Activated naive CD8-positive, alpha-beta T cell (primary cell): ENCODE measurements around the gene SLC23A3.
"Not testable (repeated sequence)": the region's sequence is repeated elsewhere in the genome, so short reads cannot be mapped to it uniquely, and the experiment has no call there.

Source experiments
- H3K27ac Mint-ChIP-seq: one replicate; pipeline ENCODE4 v1.8.0; 2021; ENCODE audit warnings: mixed read lengths
- H3K27me3 Mint-ChIP-seq: one replicate; pipeline ENCODE4 v1.8.0; 2021; ENCODE audit warnings: mixed read lengths
- H3K36me3 Mint-ChIP-seq: one replicate; pipeline ENCODE4 v1.8.0; 2021; ENCODE audit warnings: mixed read lengths
- H3K4me1 Mint-ChIP-seq: one replicate; pipeline ENCODE4 v1.8.0; 2021; ENCODE audit warnings: low read depth, mixed read lengths
- H3K4me3 Mint-ChIP-seq: one replicate; pipeline ENCODE4 v1.8.0; 2021; ENCODE audit warnings: mild to moderate bottlenecking, mixed read lengths
- H3K9me3 Mint-ChIP-seq: one replicate; pipeline ENCODE4 v1.8.0; 2021; ENCODE audit warnings: low read depth, mixed read lengths

The SLC23A3 gene

GRCh38 chr2:219207884-219208740 lies 38.3 kb upstream of the SLC23A3 start:
- peaks cover 49% of the 10 kb centered on the region for H3K4me1 Mint-ChIP-seq

GRCh38 chr2:219207134-219207883 lies 37.5 kb upstream of the SLC23A3 start:
- H3K36me3 Mint-ChIP-seq: peaks cover 4% of the 10 kb centered on the region
- H3K4me1 Mint-ChIP-seq: peaks cover 49% of the 10 kb centered on the region
- peak overlapping the region; percentile 94 for H3K4me3 Mint-ChIP-seq
- H3K27me3 Mint-ChIP-seq: no peaks in the 10 kb centered on the region
- peak overlapping the region; percentile 81 for H3K27ac Mint-ChIP-seq
- no peaks in the 10 kb centered on the region for H3K9me3 Mint-ChIP-seq

More at GRCh38 chr2:219207884-219208740, 38.3 kb upstream of the SLC23A3 start:
- Mint-ChIP-seq H3K4me3 (peak overlapping the region; percentile 94), H3K36me3 (peaks cover 4% of the 10 kb centered on the region), H3K9me3 (no peaks in the 10 kb centered on the region), H3K27me3 (no peaks in the 10 kb centered on the region), H3K27ac (peak overlapping the region; percentile 88)

GRCh38 chr2:219206328-219207133 lies 36.7 kb upstream of the SLC23A3 start, which contains the start of gene ZFAND2B:
Gene ZFAND2B (plus strand): TSS chr2:219206782. CDS start chr2:219206988, 206 bp downstream.
- no peaks in the 10 kb centered on the region for H3K27me3 Mint-ChIP-seq
- peaks cover 4% of the 10 kb centered on the region for H3K36me3 Mint-ChIP-seq
- H3K27ac Mint-ChIP-seq: peak within 1 kb of the TSS; percentile 96
- H3K4me3 Mint-ChIP-seq: peak within 1 kb of the TSS; percentile 94
- H3K9me3 Mint-ChIP-seq: no peaks in the 10 kb centered on the region
- H3K4me1 Mint-ChIP-seq: peaks cover 49% of the 10 kb centered on the region

- H3K4me3 Mint-ChIP-seq: peak overlapping the region; percentile 94
- no peaks in the 10 kb centered on the region for H3K9me3 Mint-ChIP-seq
- peak overlapping the region; percentile 96 for H3K27ac Mint-ChIP-seq
- H3K4me1 Mint-ChIP-seq: peaks cover 45% of the 10 kb centered on the region
- no peaks in the 10 kb centered on the region for H3K27me3 Mint-ChIP-seq
- peaks cover 4% of the 10 kb centered on the region for H3K36me3 Mint-ChIP-seq
These were observed 36.1 kb upstream of the SLC23A3 start for GRCh38 chr2:219205981-219206327.

GRCh38 chr2:219205165-219205538 lies 35.3 kb upstream of the SLC23A3 start:
- H3K27ac Mint-ChIP-seq: peak overlapping the region; percentile 73
- H3K4me1 Mint-ChIP-seq: peaks cover 46% of the 10 kb centered on the region
- H3K4me3 Mint-ChIP-seq: peak overlapping the region; percentile 94
- peaks cover 4% of the 10 kb centered on the region for H3K36me3 Mint-ChIP-seq
- H3K27me3 Mint-ChIP-seq: no peaks in the 10 kb centered on the region
- no peaks in the 10 kb centered on the region for H3K9me3 Mint-ChIP-seq

- H3K9me3 Mint-ChIP-seq: no peaks in the 10 kb centered on the region
- H3K27ac Mint-ChIP-seq: peak overlapping the region; percentile 73
- H3K27me3 Mint-ChIP-seq: no peaks in the 10 kb centered on the region
- H3K4me1 Mint-ChIP-seq: peaks cover 44% of the 10 kb centered on the region
- no peak overlapping the region for H3K4me3 Mint-ChIP-seq
- H3K36me3 Mint-ChIP-seq: peaks cover 4% of the 10 kb centered on the region
These were observed 34.8 kb upstream of the SLC23A3 start for GRCh38 chr2:219204425-219205164.

GRCh38 chr2:219201331-219201730 lies 31.5 kb upstream of the SLC23A3 start:
- H3K36me3 Mint-ChIP-seq, H3K9me3 Mint-ChIP-seq, H3K4me3 Mint-ChIP-seq, H3K27ac Mint-ChIP-seq, H3K27me3 Mint-ChIP-seq: not testable (repeated sequence)
- peaks cover 33% of the 10 kb centered on the region for H3K4me1 Mint-ChIP-seq

- peak overlapping the region; percentile 94 for H3K27ac Mint-ChIP-seq
- peak overlapping the region; percentile 89 for H3K4me3 Mint-ChIP-seq
- H3K4me1 Mint-ChIP-seq: peaks cover 29% of the 10 kb centered on the region
- H3K36me3 Mint-ChIP-seq, H3K9me3 Mint-ChIP-seq, H3K27me3 Mint-ChIP-seq: not testable (repeated sequence)
These were observed 30.9 kb upstream of the SLC23A3 start for GRCh38 chr2:219200502-219201326.

GRCh38 chr2:219199470-219200211 lies 29.8 kb upstream of the SLC23A3 start:
- peaks cover 4% of the 10 kb centered on the region for H3K36me3 Mint-ChIP-seq
- H3K27me3 Mint-ChIP-seq: no peaks in the 10 kb centered on the region
- peak overlapping the region; percentile 56 for H3K27ac Mint-ChIP-seq
- peaks cover 26% of the 10 kb centered on the region for H3K4me1 Mint-ChIP-seq
- H3K9me3 Mint-ChIP-seq: no peaks in the 10 kb centered on the region
- peak overlapping the region; percentile 65 for H3K4me3 Mint-ChIP-seq

- H3K9me3 Mint-ChIP-seq: no peaks in the 10 kb centered on the region
- peaks cover 26% of the 10 kb centered on the region for H3K4me1 Mint-ChIP-seq
- H3K27ac Mint-ChIP-seq: peak overlapping the region; percentile 6
- peak overlapping the region; percentile 65 for H3K4me3 Mint-ChIP-seq
- peaks cover 2% of the 10 kb centered on the region for H3K36me3 Mint-ChIP-seq
- H3K27me3 Mint-ChIP-seq: no peaks in the 10 kb centered on the region
These were observed 29.1 kb upstream of the SLC23A3 start for GRCh38 chr2:219198974-219199373.

GRCh38 chr2:219197388-219197787 lies 27.6 kb upstream of the SLC23A3 start:
- H3K4me1 Mint-ChIP-seq: peaks cover 26% of the 10 kb centered on the region
- no peaks in the 10 kb centered on the region for H3K9me3 Mint-ChIP-seq
- peaks cover 2% of the 10 kb centered on the region for H3K36me3 Mint-ChIP-seq
- no peaks in the 10 kb centered on the region for H3K27me3 Mint-ChIP-seq
- no peak overlapping the region for H3K27ac Mint-ChIP-seq
- H3K4me3 Mint-ChIP-seq: no peak overlapping the region

GRCh38 chr2:219186754-219187456 lies 17.1 kb upstream of the SLC23A3 start:
- H3K4me3 Mint-ChIP-seq: no peak overlapping the region
- peaks cover 20% of the 10 kb centered on the region for H3K4me1 Mint-ChIP-seq
- H3K36me3 Mint-ChIP-seq: peaks cover 7% of the 10 kb centered on the region
- H3K27me3 Mint-ChIP-seq: no peaks in the 10 kb centered on the region
- no peaks in the 10 kb centered on the region for H3K9me3 Mint-ChIP-seq
- peak overlapping the region; percentile 65 for H3K27ac Mint-ChIP-seq
